Panc1 (cell line): ENCODE results near the gene ENPP7. TPM values are rescaled to one million over a fixed set of nuclear protein-coding genes. Genes with fewer than 3 reads are reported as not detected.

Source experiments
- ATAC-seq: fragments of 200-7000 bp; cut with Tn5 transposase; 2 replicates; pipeline ENCODE4 v1.9.1; 2020; ENCODE audit warnings: mild to moderate bottlenecking, moderate library complexity
- BruUV-seq: library from RNA; stranded (reverse); fragments of 400-500 nt; replicated peaks from 2 replicates; lab custom pipeline; 2021; lab: Mats Ljungman, UMichigan
- CTCF ChIA-PET: fragments of 300-600 bp; sonication (Branson Sonifier 250); formaldehyde crosslinking; loops from one replicate; lab custom pipeline; 2022; ENCODE audit warnings: antibody characterized with exemption; lab: Charles Lee
- POLR2A ChIA-PET: fragments of 300-600 bp; sonication (Branson Sonifier 250); formaldehyde crosslinking; loops from one replicate; lab custom pipeline; 2022; ENCODE audit warnings: antibody characterized with exemption; lab: Charles Lee
- DNase-seq: peaks from one replicate; pipeline ENCODE4 v3.0.0-alpha.2; 2010; ENCODE audit warnings: low read depth, low spot score
- H3K27ac ChIP-seq: 2 replicates; pipeline ENCODE4 v1.5.1; 2011; ENCODE audit warnings: mild to moderate bottlenecking, low read length, inconsistent platforms
- H3K27me3 ChIP-seq: fragments of 200-500 bp; sonication (Bioruptor generic); 2 replicates; pipeline ENCODE4 v1.6.0; 2014; ENCODE audit warnings: low read length, inconsistent platforms; ENCODE audit not compliant: control insufficient read depth, insufficient read depth
- H3K36me3 ChIP-seq: fragments of 200-500 bp; sonication (Bioruptor generic); 2 replicates; pipeline ENCODE4 v1.5.1; 2014; ENCODE audit warnings: inconsistent platforms, mild to moderate bottlenecking, low read length, moderate library complexity; ENCODE audit not compliant: control insufficient read depth, insufficient read depth
- H3K4me1 ChIP-seq: 2 replicates; pipeline ENCODE4 v1.5.1; 2011; ENCODE audit warnings: inconsistent platforms, mild to moderate bottlenecking, low read length, moderate library complexity; ENCODE audit not compliant: control insufficient read depth, insufficient read depth
- H3K4me3 ChIP-seq, 2 experiments: 2 replicates each; pipeline ENCODE4 v1.5.1; 2011 to 2012; ENCODE audit warnings: low read depth in 2 of 2, low read length in 2 of 2, mild to moderate bottlenecking in 2 of 2, inconsistent platforms in 1 of 2, moderate library complexity in 1 of 2
- H3K9me3 ChIP-seq: fragments of 200-500 bp; sonication (Bioruptor generic); 2 replicates; pipeline ENCODE4 v1.5.1; 2014; ENCODE audit warnings: low read depth, mild to moderate bottlenecking, inconsistent platforms, low read length, moderate library complexity; ENCODE audit not compliant: control insufficient read depth, insufficient read depth
- POLR2AphosphoS5 ChIP-seq: IDR thresholded peaks from 2 replicates; pipeline ENCODE4 v1.6.1; 2012; ENCODE audit warnings: mild to moderate bottlenecking, low read depth, low read length, moderate library complexity
- SIN3A ChIP-seq: IDR thresholded peaks from 2 replicates; pipeline ENCODE4 v1.6.1; 2012; ENCODE audit warnings: low read depth, mild to moderate bottlenecking, low read length, moderate library complexity, borderline replicate concordance; ENCODE audit not compliant: insufficient read depth
- TCF7L2 ChIP-seq: IDR thresholded peaks from 2 replicates; pipeline ENCODE4 v1.6.1; 2011; ENCODE audit warnings: mild to moderate bottlenecking, low read depth, low read length, inconsistent platforms
- in situ Hi-C: cut with HindIII; loops from 2 replicates; pipeline ENCODE4 v1.10.0; 2016; ENCODE audit warnings: low sequenced_read_pairs, low pct_unique_long_range_greater_than_20kb
- intact Hi-C: fragments of 100-400 bp; cut with micrococcal nuclease; formaldehyde crosslinking; loops from one replicate; pipeline ENCODE4 v1.10.0; 2022; ENCODE audit not compliant: unreplicated experiment
- total RNA-seq: library from RNA; stranded (reverse); gene quantifications from one replicate; pipeline ENCODE4 v1.2.1, GENCODE V29; 2021; ENCODE audit not compliant: unreplicated experiment
- TF ChIP-seq, protein P1 (sequence below), 2 experiments: IDR thresholded peaks; 2 replicates each; pipeline ENCODE4 v1.6.1; 2011 to 2012; ENCODE audit warnings: low read depth in 2 of 2, control low read depth in 1 of 2, low read length in 1 of 2, mild to moderate bottlenecking in 1 of 2, moderate library complexity in 1 of 2; ENCODE audit not compliant: insufficient read depth in 1 of 2
- TF ChIP-seq, protein P2 (sequence below): fragments of 450-650 bp; IDR thresholded peaks from 2 replicates; pipeline ENCODE4 v1.5.1; 2017; ENCODE audit warnings: mild to moderate bottlenecking

ENPP7 gene
- total RNA-seq, 1 experiment from 2014 or later, result not detected

DNA sequence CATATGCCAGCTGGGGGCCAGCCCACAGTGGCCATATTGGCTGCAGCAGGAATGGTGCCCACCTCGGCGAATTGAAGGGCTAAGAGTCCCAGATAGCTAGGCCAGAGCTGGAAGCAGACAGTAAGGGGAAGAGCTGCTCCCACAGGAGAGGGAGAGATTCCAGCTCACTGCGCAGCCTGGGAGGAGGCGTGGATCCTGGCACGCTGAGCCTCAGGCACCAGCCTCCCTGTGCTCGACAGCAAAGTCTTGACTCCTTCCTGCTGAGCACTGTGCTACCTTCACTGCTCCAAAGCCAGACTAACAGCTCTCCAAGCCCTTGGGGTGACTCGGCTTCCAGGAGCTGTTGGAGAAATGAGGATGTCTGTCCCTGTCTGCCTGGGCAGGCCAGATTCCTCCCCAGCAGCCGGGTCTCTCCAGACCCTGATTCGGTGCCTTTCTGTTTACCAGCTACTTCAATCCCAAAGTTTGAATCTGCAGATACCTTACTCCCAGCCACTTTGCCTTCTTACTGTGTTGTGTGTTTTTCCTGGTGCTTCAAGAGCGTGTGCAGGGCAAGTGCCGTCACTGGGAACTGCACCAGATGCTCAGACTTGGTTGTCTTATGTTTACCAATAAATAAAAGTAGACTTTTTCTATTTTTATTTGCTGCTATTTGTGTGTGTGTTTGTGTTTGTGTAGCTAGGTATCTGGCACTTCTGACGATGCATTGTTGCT is 56.3 kb downstream of the ENPP7 start:
- ChIA-PET CTCF (interaction anchor here (0.7 kb wide), 1 partner anchor 221 kb away, joined by 7 read pairs; no protein-coding TSS in a partner anchor), POLR2A (no interaction called here)
- Histone ChIP-seq H3K27me3 (no peaks in the 10 kb centered on the region), H3K4me3 (no peak overlapping the region), H3K36me3 (no peaks in the 10 kb centered on the region), H3K9me3 (no peaks in the 10 kb centered on the region), H3K4me1 (peaks cover 3% of the 10 kb centered on the region), H3K27ac (no peak overlapping the region)
- TF ChIP-seq POLR2AphosphoS5 (no peak), SIN3A (no peak), TCF7L2 (no peak)
- TF ChIP-seq, protein P1, sequence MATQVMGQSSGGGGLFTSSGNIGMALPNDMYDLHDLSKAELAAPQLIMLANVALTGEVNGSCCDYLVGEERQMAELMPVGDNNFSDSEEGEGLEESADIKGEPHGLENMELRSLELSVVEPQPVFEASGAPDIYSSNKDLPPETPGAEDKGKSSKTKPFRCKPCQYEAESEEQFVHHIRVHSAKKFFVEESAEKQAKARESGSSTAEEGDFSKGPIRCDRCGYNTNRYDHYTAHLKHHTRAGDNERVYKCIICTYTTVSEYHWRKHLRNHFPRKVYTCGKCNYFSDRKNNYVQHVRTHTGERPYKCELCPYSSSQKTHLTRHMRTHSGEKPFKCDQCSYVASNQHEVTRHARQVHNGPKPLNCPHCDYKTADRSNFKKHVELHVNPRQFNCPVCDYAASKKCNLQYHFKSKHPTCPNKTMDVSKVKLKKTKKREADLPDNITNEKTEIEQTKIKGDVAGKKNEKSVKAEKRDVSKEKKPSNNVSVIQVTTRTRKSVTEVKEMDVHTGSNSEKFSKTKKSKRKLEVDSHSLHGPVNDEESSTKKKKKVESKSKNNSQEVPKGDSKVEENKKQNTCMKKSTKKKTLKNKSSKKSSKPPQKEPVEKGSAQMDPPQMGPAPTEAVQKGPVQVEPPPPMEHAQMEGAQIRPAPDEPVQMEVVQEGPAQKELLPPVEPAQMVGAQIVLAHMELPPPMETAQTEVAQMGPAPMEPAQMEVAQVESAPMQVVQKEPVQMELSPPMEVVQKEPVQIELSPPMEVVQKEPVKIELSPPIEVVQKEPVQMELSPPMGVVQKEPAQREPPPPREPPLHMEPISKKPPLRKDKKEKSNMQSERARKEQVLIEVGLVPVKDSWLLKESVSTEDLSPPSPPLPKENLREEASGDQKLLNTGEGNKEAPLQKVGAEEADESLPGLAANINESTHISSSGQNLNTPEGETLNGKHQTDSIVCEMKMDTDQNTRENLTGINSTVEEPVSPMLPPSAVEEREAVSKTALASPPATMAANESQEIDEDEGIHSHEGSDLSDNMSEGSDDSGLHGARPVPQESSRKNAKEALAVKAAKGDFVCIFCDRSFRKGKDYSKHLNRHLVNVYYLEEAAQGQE (IDR thresholded peaks at IDR 0.05; ENCODE audit: insufficient read depth in 1 of 2, low read depth in 2 of 2, low read length in 1 of 2), result no peak
- TF ChIP-seq, protein P2, sequence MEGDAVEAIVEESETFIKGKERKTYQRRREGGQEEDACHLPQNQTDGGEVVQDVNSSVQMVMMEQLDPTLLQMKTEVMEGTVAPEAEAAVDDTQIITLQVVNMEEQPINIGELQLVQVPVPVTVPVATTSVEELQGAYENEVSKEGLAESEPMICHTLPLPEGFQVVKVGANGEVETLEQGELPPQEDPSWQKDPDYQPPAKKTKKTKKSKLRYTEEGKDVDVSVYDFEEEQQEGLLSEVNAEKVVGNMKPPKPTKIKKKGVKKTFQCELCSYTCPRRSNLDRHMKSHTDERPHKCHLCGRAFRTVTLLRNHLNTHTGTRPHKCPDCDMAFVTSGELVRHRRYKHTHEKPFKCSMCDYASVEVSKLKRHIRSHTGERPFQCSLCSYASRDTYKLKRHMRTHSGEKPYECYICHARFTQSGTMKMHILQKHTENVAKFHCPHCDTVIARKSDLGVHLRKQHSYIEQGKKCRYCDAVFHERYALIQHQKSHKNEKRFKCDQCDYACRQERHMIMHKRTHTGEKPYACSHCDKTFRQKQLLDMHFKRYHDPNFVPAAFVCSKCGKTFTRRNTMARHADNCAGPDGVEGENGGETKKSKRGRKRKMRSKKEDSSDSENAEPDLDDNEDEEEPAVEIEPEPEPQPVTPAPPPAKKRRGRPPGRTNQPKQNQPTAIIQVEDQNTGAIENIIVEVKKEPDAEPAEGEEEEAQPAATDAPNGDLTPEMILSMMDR, result no peak
- no TSS peak for BruUV-seq
- intact Hi-C loops (no loop called here), in situ Hi-C loops (loop anchor here (25.0 kb wide), 1 partner anchor 200 kb away; no protein-coding TSS in a partner anchor)
- DNase-seq, result no peak
- no peak for ATAC-seq

DNA sequence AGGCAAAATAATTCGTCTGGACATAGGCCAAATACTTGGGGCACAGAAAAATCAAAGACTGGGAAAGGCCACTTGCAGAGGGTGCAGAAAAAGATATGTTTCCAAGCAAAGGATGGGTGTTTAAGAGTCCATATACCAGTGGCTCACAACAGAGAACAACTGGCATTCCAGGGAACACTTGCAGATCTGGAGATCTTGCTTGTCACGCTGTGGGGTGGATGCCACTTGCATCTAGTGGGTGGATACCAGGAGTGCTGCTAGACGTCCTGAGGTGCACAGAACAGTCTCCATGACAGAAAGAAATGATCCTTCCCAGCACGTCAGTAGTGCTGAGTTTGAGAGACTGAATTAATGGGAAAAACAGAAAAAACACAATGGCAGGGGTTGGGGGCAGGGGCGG is 57.7 kb downstream of the ENPP7 start:
- ATAC-seq (no peak), DNase-seq (no peak)
- Histone ChIP-seq H3K27me3 (no peaks in the 10 kb centered on the region), H3K36me3 (no peaks in the 10 kb centered on the region), H3K4me1 (peaks cover 3% of the 10 kb centered on the region), H3K9me3 (no peaks in the 10 kb centered on the region), H3K4me3 (no peak overlapping the region), H3K27ac (no peak overlapping the region)
- TF ChIP-seq TCF7L2 (no peak), POLR2AphosphoS5 (no peak), SIN3A (no peak)
- TF ChIP-seq, protein P1 (IDR thresholded peaks at IDR 0.05; ENCODE audit: insufficient read depth in 1 of 2, low read depth in 2 of 2, low read length in 1 of 2), result no peak
- TF ChIP-seq, protein P2, result no peak
- in situ Hi-C loops (loop anchor here (25.0 kb wide), 1 partner anchor 199 kb away; no protein-coding TSS in a partner anchor), intact Hi-C loops (no loop called here)
- POLR2A ChIA-PET, result no interaction called here
- CTCF ChIA-PET, result no interaction called here
- BruUV-seq, result no TSS peak
